Astrocyte (in vitro differentiated cells and primary cell): ENCODE data around the gene PHC1.
A peak's percentile ranks its signal among the peaks of the same experiment; 100 is the strongest.

Source experiments
- EZH2 ChIP-seq: IDR thresholded peaks from 2 replicates; pipeline ENCODE4 v1.6.1; 2012; ENCODE audit warnings: mild to moderate bottlenecking, low read length, inconsistent platforms; ENCODE audit not compliant: insufficient read depth
- TF ChIP-seq, protein P1 (sequence below): IDR thresholded peaks from 2 replicates; pipeline ENCODE4 v1.5.1; 2011; ENCODE audit warnings: low read depth, mild to moderate bottlenecking, inconsistent platforms, low read length, moderate library complexity; ENCODE audit not compliant: insufficient read depth

DNA sequence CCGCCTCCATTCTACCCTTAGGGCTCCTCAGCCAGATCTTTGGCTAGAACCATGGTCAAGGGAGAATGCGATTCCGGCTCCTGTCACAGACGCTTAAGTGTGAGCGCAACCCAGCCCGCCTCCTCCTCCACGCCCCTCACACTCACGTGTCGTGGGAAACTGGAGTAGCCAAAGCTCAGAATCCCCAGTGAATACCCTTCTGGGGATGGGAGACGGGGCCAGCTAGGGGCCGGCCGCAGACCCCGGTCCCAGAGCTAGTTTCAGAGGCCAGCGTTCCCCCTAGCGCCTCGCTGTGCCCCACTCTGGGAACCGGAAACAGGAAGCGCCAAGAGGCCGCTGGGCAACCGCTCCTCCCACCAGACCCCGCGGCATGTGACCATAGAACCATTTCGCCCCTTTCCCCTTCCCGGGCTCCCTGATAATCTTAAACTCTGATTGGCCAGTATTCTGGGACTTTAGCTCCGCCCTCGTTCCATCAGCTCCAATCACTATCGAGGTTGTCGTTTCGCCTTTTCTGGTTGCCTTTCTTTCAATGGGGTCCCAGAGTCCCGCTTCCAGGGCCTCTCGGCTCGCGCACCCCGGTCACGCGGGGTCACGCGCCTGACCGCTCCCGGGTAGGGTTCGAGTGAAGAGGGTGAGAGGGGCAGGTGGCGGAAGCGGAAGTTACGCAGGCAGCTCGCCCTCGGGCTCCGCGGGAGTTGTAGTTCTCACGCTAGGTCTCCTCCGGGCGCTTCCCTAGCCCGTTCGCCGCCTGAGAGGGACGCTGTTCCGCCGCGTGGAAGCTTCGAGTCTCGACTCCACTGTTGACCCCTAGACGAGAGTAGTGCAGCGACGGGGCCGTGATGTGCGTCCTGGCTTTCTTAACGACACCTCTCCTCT lies 35.3 kb downstream of the PHC1 start, which contains the start of gene M6PR:
- TF ChIP-seq, protein P1, sequence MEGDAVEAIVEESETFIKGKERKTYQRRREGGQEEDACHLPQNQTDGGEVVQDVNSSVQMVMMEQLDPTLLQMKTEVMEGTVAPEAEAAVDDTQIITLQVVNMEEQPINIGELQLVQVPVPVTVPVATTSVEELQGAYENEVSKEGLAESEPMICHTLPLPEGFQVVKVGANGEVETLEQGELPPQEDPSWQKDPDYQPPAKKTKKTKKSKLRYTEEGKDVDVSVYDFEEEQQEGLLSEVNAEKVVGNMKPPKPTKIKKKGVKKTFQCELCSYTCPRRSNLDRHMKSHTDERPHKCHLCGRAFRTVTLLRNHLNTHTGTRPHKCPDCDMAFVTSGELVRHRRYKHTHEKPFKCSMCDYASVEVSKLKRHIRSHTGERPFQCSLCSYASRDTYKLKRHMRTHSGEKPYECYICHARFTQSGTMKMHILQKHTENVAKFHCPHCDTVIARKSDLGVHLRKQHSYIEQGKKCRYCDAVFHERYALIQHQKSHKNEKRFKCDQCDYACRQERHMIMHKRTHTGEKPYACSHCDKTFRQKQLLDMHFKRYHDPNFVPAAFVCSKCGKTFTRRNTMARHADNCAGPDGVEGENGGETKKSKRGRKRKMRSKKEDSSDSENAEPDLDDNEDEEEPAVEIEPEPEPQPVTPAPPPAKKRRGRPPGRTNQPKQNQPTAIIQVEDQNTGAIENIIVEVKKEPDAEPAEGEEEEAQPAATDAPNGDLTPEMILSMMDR, result peak; percentile 31
- no peak for TF ChIP-seq EZH2
